Measurements from ENCODE around the gene OTOP3.

GRCh38 chr17:74999523-74999922 is 63.8 kb downstream of the OTOP3 start:
- TF ChIP-seq, protein P1, sequence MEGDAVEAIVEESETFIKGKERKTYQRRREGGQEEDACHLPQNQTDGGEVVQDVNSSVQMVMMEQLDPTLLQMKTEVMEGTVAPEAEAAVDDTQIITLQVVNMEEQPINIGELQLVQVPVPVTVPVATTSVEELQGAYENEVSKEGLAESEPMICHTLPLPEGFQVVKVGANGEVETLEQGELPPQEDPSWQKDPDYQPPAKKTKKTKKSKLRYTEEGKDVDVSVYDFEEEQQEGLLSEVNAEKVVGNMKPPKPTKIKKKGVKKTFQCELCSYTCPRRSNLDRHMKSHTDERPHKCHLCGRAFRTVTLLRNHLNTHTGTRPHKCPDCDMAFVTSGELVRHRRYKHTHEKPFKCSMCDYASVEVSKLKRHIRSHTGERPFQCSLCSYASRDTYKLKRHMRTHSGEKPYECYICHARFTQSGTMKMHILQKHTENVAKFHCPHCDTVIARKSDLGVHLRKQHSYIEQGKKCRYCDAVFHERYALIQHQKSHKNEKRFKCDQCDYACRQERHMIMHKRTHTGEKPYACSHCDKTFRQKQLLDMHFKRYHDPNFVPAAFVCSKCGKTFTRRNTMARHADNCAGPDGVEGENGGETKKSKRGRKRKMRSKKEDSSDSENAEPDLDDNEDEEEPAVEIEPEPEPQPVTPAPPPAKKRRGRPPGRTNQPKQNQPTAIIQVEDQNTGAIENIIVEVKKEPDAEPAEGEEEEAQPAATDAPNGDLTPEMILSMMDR (IDR thresholded peaks at IDR 0.05) = no peak
- no peak for TF ChIP-seq ZFX (IDR thresholded peaks at IDR 0.05; ENCODE audit: borderline replicate concordance)
